CD4-positive, alpha-beta T cell (primary cell): ENCODE results near the gene RARA. TPM values are rescaled to one million over a fixed set of nuclear protein-coding genes. Genes with fewer than 3 reads are reported as not detected.

Experiments
- ATAC-seq: fragments of 200-7000 bp; cut with Tn5 transposase; one replicate; pipeline ENCODE4 v1.10.0; 2022; ENCODE audit warnings: mild to moderate bottlenecking; ENCODE audit not compliant: poor library complexity
- CTCF ChIA-PET: fragments of 350-600 bp; sonication (Branson Sonifier 250); formaldehyde crosslinking; loops from one replicate; lab custom pipeline; 2021; ENCODE audit warnings: antibody characterized with exemption, inconsistent platforms; lab: Charles Lee
- POLR2A ChIA-PET: fragments of 350-600 bp; sonication (Branson Sonifier 250); formaldehyde crosslinking; loops from one replicate; lab custom pipeline; 2021; ENCODE audit warnings: antibody characterized with exemption, inconsistent platforms; lab: Charles Lee
- DNase-seq, 14 experiments: peaks; one replicate each; pipeline ENCODE4 v3.0.0-alpha.2; 2013 to 2020; ENCODE audit warnings: mixed read lengths in 2 of 14
- H3K27ac ChIP-seq, 2 donors: one replicate each; pipeline versions ENCODE4 v1.5.1 to v1.7.0; 2013; ENCODE audit warnings: low read length in 2 of 2, low read depth in 1 of 2, mild to moderate bottlenecking in 1 of 2
- H3K27me3 ChIP-seq, 2 experiments: 1 replicate in 1 of 2; 2 replicates in 1 of 2; pipeline versions ENCODE4 v1.6.1 to v1.7.0; 2013; ENCODE audit warnings: low read length in 2 of 2, control low read depth in 1 of 2, mild to moderate bottlenecking in 1 of 2, moderate library complexity in 1 of 2; ENCODE audit not compliant: insufficient read depth in 2 of 2, control insufficient read depth in 1 of 2
- H3K36me3 ChIP-seq: one replicate; pipeline ENCODE4 v1.6.1; 2013; ENCODE audit warnings: low read length, control low read depth; ENCODE audit not compliant: insufficient read depth
- H3K4me1 ChIP-seq: one replicate; pipeline ENCODE4 v1.6.1; 2013; ENCODE audit warnings: low read length, control low read depth; ENCODE audit not compliant: insufficient read depth
- H3K4me3 ChIP-seq: one replicate; pipeline ENCODE4 v1.5.1; 2013; ENCODE audit warnings: mild to moderate bottlenecking, low read length, moderate library complexity
- H3K9me3 ChIP-seq, 2 experiments: 1 replicate in 1 of 2; 2 replicates in 1 of 2; pipeline versions ENCODE4 v1.6.1 to v1.7.0; 2013; ENCODE audit warnings: low read length in 2 of 2, mild to moderate bottlenecking in 2 of 2, control low read depth in 1 of 2, moderate library complexity in 1 of 2; ENCODE audit not compliant: control insufficient read depth in 1 of 2, insufficient read depth in 1 of 2
- H3K27ac Mint-ChIP-seq: one replicate; pipeline ENCODE4 v1.8.0; 2020; ENCODE audit warnings: mixed read lengths
- H3K27me3 Mint-ChIP-seq: one replicate; pipeline ENCODE4 v1.8.0; 2021; ENCODE audit warnings: mixed read lengths
- H3K36me3 Mint-ChIP-seq: one replicate; pipeline ENCODE4 v1.8.0; 2021; ENCODE audit warnings: low read depth, mixed read lengths
- H3K4me1 Mint-ChIP-seq: one replicate; pipeline ENCODE4 v1.8.0; 2021; ENCODE audit warnings: low read depth, mixed read lengths
- H3K4me3 Mint-ChIP-seq: one replicate; pipeline ENCODE4 v1.8.0; 2020; ENCODE audit warnings: mild to moderate bottlenecking, mixed read lengths
- H3K9me3 Mint-ChIP-seq: one replicate; pipeline ENCODE4 v1.8.0; 2020; ENCODE audit warnings: mixed read lengths
- intact Hi-C, 2 experiments: fragments of 100-400 bp; cut with DNase I in 1 of 2; cut with micrococcal nuclease in 1 of 2; formaldehyde crosslinking; loops; one replicate each; pipeline versions ENCODE4 v1.15.1 to v1.9.0; 2023 to 2025; cut with DNase I, micrococcal nuclease
- polyA plus RNA-seq, 2 donors: library from polyadenylated mRNA; unstranded; fragments of 120-200 nt; gene quantifications; one replicate each; pipeline ENCODE4 v1.2.1, GENCODE V29; 2013
- total RNA-seq, 174 experiments: library from RNA in 2 of 174; stranded (reverse) in 2 of 174; gene quantifications; one replicate each; pipeline ENCODE4 v1.2.3 and lab custom pipeline; 2021 to 2026
- TF ChIP-seq, protein P1 (sequence below): fragments of 200-600 bp; IDR thresholded peaks from one replicate; pipeline ENCODE4 v1.8.0; 2022; ENCODE audit warnings: antibody characterized with exemption, mild to moderate bottlenecking

RARA gene
- total RNA-seq (100 to 1,000 TPM; 114 to 115 TPM), total RNA-seq (lab: John Stamatoyannopoulos, UW) (21.4 to 319 (median 59.5) reads per million in 172 experiments)
- 35.3 TPM for polyA plus RNA-seq (2013, experiment 1 of 2)
- polyA plus RNA-seq (2013, experiment 2 of 2): 38.3 TPM

DNA sequence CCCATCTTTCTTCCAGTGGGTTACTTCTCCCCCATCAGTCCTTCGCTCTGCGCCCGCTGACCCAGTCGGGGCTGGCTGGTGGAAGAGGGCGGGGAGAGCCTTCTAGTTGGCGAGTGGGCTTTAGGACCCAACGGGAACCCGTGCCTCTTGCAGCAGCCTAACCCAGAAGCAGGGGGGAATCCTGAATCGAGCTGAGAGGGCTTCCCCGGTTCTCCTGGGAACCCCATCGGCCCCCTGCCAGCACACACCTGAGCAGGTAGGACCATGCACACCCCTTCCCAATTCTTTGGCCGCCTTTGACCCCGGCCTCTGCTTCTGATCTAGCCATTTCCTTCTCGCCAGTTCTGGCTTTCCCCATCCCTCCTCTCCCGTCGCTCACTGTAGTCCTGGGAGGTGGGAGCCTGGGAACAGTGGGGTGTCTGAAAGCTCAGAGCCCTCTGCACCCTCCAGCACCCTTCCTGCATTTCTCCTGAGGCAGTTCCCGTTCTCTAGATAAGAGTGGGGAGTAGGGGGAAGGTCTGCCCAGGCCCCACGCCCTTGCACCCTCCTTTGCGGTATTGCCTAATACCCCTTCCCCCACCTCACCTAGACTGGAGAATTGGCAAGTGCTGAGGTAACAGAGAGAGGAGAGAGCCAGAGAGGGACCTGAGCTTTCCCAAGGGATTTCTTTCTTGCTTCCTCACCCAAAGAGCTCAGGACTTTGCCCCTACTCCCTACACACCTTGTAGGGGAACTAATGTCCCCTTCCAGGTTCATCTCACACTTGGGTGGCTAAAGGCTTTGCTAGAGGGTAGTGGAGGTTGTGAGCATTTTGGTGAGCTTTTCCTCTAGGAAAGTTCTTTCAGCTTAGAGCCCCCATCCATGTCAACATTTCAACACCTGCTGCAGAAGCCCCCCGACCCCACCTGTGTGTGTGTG lies at the start of gene RARA:
TSS of gene RARA (plus strand) at position 150 of the 918 bp plus-strand sequence. CDS start 22,039 bp downstream, outside the sequence.
- ATAC-seq (peak; percentile 48), DNase-seq (peak in 3 of 14 experiments; percentile 37 to 54 (median 50))
- H3K4me3 Mint-ChIP-seq: no peak within 1 kb of the TSS
- intact Hi-C loops: no loop called here
- Histone ChIP-seq H3K27me3 (no peaks in the 10 kb centered on the region), H3K4me1 (peaks cover 69% of the 10 kb centered on the region), H3K4me3 (peak within 1 kb of the TSS; percentile 24), H3K36me3 (no peaks in the 10 kb centered on the region), H3K27ac (no peak within 1 kb of the TSS), H3K9me3 (no peaks in the 10 kb centered on the region)
- POLR2A ChIA-PET: interaction anchor here (0.6 to 4.3 kb wide), 6 partner anchors 8 to 34 kb away, joined by 3 to 34 read pairs (median 6); no protein-coding TSS in a partner anchor
- CTCF ChIA-PET: interaction anchor here (6.8 kb wide), 1 partner anchor 46 kb away, joined by 40 read pairs; no protein-coding TSS in a partner anchor
- no peak within 1 kb of the TSS for H3K27ac Mint-ChIP-seq
- peaks cover 31% of the 10 kb centered on the region for H3K4me1 Mint-ChIP-seq
- H3K9me3 Mint-ChIP-seq: no peaks in the 10 kb centered on the region
- H3K36me3 Mint-ChIP-seq: no peaks in the 10 kb centered on the region
- no peaks in the 10 kb centered on the region for H3K27me3 Mint-ChIP-seq
- TF ChIP-seq, protein P1, sequence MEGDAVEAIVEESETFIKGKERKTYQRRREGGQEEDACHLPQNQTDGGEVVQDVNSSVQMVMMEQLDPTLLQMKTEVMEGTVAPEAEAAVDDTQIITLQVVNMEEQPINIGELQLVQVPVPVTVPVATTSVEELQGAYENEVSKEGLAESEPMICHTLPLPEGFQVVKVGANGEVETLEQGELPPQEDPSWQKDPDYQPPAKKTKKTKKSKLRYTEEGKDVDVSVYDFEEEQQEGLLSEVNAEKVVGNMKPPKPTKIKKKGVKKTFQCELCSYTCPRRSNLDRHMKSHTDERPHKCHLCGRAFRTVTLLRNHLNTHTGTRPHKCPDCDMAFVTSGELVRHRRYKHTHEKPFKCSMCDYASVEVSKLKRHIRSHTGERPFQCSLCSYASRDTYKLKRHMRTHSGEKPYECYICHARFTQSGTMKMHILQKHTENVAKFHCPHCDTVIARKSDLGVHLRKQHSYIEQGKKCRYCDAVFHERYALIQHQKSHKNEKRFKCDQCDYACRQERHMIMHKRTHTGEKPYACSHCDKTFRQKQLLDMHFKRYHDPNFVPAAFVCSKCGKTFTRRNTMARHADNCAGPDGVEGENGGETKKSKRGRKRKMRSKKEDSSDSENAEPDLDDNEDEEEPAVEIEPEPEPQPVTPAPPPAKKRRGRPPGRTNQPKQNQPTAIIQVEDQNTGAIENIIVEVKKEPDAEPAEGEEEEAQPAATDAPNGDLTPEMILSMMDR: no peak

DNA sequence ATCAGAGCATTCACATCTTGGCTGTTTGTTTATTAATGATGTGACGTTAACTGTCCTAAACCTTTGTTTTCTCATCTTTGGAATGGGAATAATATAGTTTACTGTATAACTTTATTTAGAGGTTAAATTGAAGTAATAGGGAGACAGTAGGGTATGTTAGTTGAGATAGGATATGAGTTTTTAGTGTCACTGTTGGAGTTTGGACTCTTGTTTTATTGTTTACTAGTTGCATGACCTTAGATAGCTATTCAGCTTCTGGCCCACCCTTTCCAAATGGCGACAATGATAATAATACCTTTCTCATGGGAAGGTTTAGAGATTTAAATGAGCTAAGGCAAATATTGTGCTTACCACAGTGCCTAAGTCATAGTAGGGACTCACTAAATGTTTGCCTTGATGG lies 49.5 kb upstream of the RARA start:
- H3K4me1 ChIP-seq: no peaks in the 10 kb centered on the region
- Mint-ChIP-seq H3K36me3 (peaks cover 69% of the 10 kb centered on the region), H3K27me3 (no peaks in the 10 kb centered on the region), H3K9me3 (no peaks in the 10 kb centered on the region), H3K4me3 (no peak overlapping the region), H3K27ac (no peak overlapping the region), H3K4me1 (peaks cover 4% of the 10 kb centered on the region)
- ATAC-seq (no peak), DNase-seq (no peak)
- H3K36me3 ChIP-seq: peaks cover 72% of the 10 kb centered on the region
- TF ChIP-seq, protein P1: no peak
- POLR2A ChIA-PET: no interaction called here
- CTCF ChIA-PET: no interaction called here
- no peaks in the 10 kb centered on the region for H3K9me3 ChIP-seq
- no peak overlapping the region for H3K4me3 ChIP-seq
- intact Hi-C loops: no loop called here
- no peak overlapping the region for H3K27ac ChIP-seq
- H3K27me3 ChIP-seq: no peaks in the 10 kb centered on the region

DNA sequence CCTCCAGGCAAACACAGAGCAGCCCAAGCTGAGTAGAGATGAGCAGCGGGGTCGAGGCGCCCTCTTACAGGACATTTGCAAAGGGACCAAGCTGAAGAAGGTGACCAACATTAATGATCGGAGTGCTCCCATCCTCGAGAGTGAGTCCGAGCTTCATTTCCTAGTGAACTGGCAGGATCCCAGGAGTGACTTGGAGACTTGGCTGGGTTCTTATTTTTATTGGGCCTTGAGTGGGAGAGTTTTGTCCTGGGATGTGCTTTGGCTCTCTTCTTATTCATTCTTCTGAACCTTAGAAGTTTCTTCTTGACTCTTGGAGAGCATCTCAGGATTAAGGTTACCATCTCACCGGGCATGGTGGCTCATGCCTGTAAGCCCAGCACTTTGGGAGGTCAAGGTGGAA lies 48.5 kb upstream of the RARA start:
- Histone ChIP-seq H3K36me3 (peaks cover 82% of the 10 kb centered on the region), H3K27ac (no peak overlapping the region), H3K9me3 (no peaks in the 10 kb centered on the region), H3K4me3 (no peak overlapping the region), H3K27me3 (no peaks in the 10 kb centered on the region), H3K4me1 (no peaks in the 10 kb centered on the region)
- no peak overlapping the region for H3K4me3 Mint-ChIP-seq
- peaks cover 69% of the 10 kb centered on the region for H3K36me3 Mint-ChIP-seq
- ATAC-seq: no peak
- H3K4me1 Mint-ChIP-seq: peaks cover 4% of the 10 kb centered on the region
- ChIA-PET POLR2A (no interaction called here), CTCF (no interaction called here)
- intact Hi-C loops: no loop called here
- no peak overlapping the region for H3K27ac Mint-ChIP-seq
- DNase-seq: no peak
- H3K27me3 Mint-ChIP-seq: no peaks in the 10 kb centered on the region
- H3K9me3 Mint-ChIP-seq: no peaks in the 10 kb centered on the region
- TF ChIP-seq, protein P1: no peak
